Neural progenitor cell (in vitro differentiated cells): ENCODE measurements around the gene C3orf52. TPM values are rescaled to one million over a fixed set of nuclear protein-coding genes. Genes with fewer than 3 reads are reported as not detected.
A peak's percentile ranks its signal among the peaks of the same experiment; 100 is the strongest.

ENCODE experiments used
- DNase-seq: peaks from one replicate; pipeline ENCODE4 v3.0.0-alpha.2; 2016; ENCODE audit warnings: low spot score
- H2AFZ ChIP-seq: fragments of 200-600 bp; sonication (generic); replicated peaks from 2 replicates; pipeline ENCODE4 v1.6.1; 2016; ENCODE audit warnings: antibody characterized with exemption
- H3F3A ChIP-seq: fragments of 200-600 bp; sonication (generic); 2 replicates; pipeline ENCODE4 v1.6.1; 2016; ENCODE audit warnings: antibody characterized with exemption, low read depth
- H3K27ac ChIP-seq: fragments of 200-600 bp; sonication (generic); 2 replicates; pipeline ENCODE4 v1.5.1; 2016; ENCODE audit warnings: mild to moderate bottlenecking
- H3K27me3 ChIP-seq: fragments of 200-600 bp; sonication (generic); 2 replicates; pipeline ENCODE4 v1.6.1; 2016; ENCODE audit warnings: mild to moderate bottlenecking, moderate library complexity
- H3K36me3 ChIP-seq: fragments of 200-600 bp; sonication (generic); 2 replicates; pipeline ENCODE4 v1.5.1; 2016
- H3K4me1 ChIP-seq: fragments of 200-600 bp; sonication (generic); 2 replicates; pipeline ENCODE4 v1.6.1; 2016; ENCODE audit warnings: mixed run types
- H3K4me2 ChIP-seq: fragments of 200-600 bp; sonication (generic); 2 replicates; pipeline ENCODE4 v1.6.1; 2016
- H3K4me3 ChIP-seq: fragments of 200-600 bp; sonication (generic); 2 replicates; pipeline ENCODE4 v1.5.1; 2016
- H3K79me2 ChIP-seq: fragments of 200-600 bp; sonication (generic); 2 replicates; pipeline ENCODE4 v1.6.1; 2016; ENCODE audit warnings: low read depth
- H3K9ac ChIP-seq: fragments of 200-600 bp; sonication (generic); 2 replicates; pipeline ENCODE4 v1.6.1; 2016
- H3K9me3 ChIP-seq: fragments of 200-600 bp; sonication (generic); 2 replicates; pipeline ENCODE4 v1.5.1; 2016; ENCODE audit warnings: low read depth
- H4K20me1 ChIP-seq: fragments of 200-600 bp; sonication (generic); 2 replicates; pipeline ENCODE4 v1.6.1; 2016; ENCODE audit warnings: low read depth
- H3K27ac Mint-ChIP-seq: 3 replicates; pipeline ENCODE4 v1.8.0; 2021; ENCODE audit warnings: mixed read lengths
- H3K27me3 Mint-ChIP-seq: 2 replicates; pipeline ENCODE4 v1.8.0; 2022; ENCODE audit warnings: low read depth, mild to moderate bottlenecking, inconsistent platforms, moderate library complexity, mixed read lengths; ENCODE audit not compliant: insufficient read depth
- H3K36me3 Mint-ChIP-seq: 3 replicates; pipeline ENCODE4 v1.8.0; 2021; ENCODE audit warnings: mixed read lengths
- H3K4me1 Mint-ChIP-seq: 3 replicates; pipeline ENCODE4 v1.8.0; 2021; ENCODE audit warnings: mixed read lengths
- H3K4me3 Mint-ChIP-seq: 3 replicates; pipeline ENCODE4 v1.8.0; 2021; ENCODE audit warnings: mild to moderate bottlenecking, moderate library complexity, mixed read lengths
- H3K9me3 Mint-ChIP-seq: 3 replicates; pipeline ENCODE4 v1.8.0; 2020; ENCODE audit warnings: mixed read lengths
- EZH2 ChIP-seq: fragments of 200-600 bp; sonication (generic); IDR thresholded peaks from 2 replicates; pipeline ENCODE4 v1.6.1; 2017; ENCODE audit warnings: antibody characterized with exemption, mild to moderate bottlenecking, moderate library complexity
- EZH2phosphoT487 ChIP-seq: fragments of 200-600 bp; sonication (generic); IDR thresholded peaks from 2 replicates; pipeline ENCODE4 v1.6.1; 2017; ENCODE audit warnings: antibody characterized with exemption
- microRNA counts: library from miRNA; unstranded; fragments of <30 nt; microRNA quantifications from one replicate; lab custom pipeline; 2016
- microRNA-seq: library from miRNA; unstranded; fragments of <30 nt; microRNA quantifications from one replicate; pipeline ENCODE4, GENCODE V29; 2016
- small RNA-seq: library from RNA; depleted of rRNA; stranded (forward); fragments of <200 nt; gene quantifications from one replicate; pipeline ENCODE3, GENCODE V24; 2015
- total RNA-seq: library from RNA; depleted of rRNA; stranded (reverse); fragments of >200 nt; gene quantifications from 2 replicates; pipeline ENCODE4 v1.2.3, GENCODE V29; 2015; ENCODE audit warnings: low replicate concordance
- TF ChIP-seq, protein P1 (sequence below): fragments of 200-600 bp; sonication (generic); IDR thresholded peaks from 2 replicates; pipeline ENCODE4 v1.5.1; 2017; ENCODE audit warnings: antibody characterized with exemption, mild to moderate bottlenecking

C3orf52 gene
- total RNA-seq, 1 donor from 2014 or later, result 4.9 TPM

DNA sequence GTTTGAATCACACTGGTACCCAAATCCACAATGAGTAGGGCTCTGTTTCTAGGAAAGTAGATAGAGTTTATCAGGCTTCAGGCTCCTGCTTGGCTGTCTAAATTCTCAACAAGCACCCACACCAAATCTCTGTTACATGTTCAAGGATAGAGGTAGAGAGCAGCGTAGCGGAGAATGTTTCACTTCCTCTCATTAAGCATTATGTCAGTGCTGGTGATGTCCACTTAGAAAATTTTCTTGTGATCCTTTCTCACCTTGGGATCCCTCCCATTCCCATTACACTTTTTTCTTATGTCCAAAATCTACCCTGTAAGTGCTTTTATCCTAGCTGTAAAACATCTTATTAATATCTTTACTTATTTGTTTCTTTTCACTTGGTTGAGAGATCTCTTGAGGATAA lies 81.6 kb downstream of the C3orf52 start:
- H3K9me3 Mint-ChIP-seq, result peaks cover 11% of the 10 kb centered on the region
- Histone ChIP-seq H3K27ac (no peak overlapping the region), H2AFZ (no peak overlapping the region), H3K9me3 (peaks cover 5% of the 10 kb centered on the region), H3K4me3 (no peak overlapping the region), H3K36me3 (no peaks in the 10 kb centered on the region), H3K4me1 (no peaks in the 10 kb centered on the region), H3K27me3 (no peaks in the 10 kb centered on the region), H3K79me2 (no peaks in the 10 kb centered on the region), H3F3A (no peaks in the 10 kb centered on the region), H4K20me1 (no peaks in the 10 kb centered on the region), H3K4me2 (no peak overlapping the region), H3K9ac (no peak overlapping the region)
- H3K36me3 Mint-ChIP-seq, result no peaks in the 10 kb centered on the region
- peaks cover 3% of the 10 kb centered on the region for H3K4me1 Mint-ChIP-seq
- DNase-seq, result no peak
- H3K27ac Mint-ChIP-seq, result no peak overlapping the region
- TF ChIP-seq EZH2phosphoT487 (no peak), EZH2 (no peak)
- TF ChIP-seq, protein P1, sequence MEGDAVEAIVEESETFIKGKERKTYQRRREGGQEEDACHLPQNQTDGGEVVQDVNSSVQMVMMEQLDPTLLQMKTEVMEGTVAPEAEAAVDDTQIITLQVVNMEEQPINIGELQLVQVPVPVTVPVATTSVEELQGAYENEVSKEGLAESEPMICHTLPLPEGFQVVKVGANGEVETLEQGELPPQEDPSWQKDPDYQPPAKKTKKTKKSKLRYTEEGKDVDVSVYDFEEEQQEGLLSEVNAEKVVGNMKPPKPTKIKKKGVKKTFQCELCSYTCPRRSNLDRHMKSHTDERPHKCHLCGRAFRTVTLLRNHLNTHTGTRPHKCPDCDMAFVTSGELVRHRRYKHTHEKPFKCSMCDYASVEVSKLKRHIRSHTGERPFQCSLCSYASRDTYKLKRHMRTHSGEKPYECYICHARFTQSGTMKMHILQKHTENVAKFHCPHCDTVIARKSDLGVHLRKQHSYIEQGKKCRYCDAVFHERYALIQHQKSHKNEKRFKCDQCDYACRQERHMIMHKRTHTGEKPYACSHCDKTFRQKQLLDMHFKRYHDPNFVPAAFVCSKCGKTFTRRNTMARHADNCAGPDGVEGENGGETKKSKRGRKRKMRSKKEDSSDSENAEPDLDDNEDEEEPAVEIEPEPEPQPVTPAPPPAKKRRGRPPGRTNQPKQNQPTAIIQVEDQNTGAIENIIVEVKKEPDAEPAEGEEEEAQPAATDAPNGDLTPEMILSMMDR, result no peak
- H3K27me3 Mint-ChIP-seq, result no peaks in the 10 kb centered on the region
- H3K4me3 Mint-ChIP-seq, result no peak overlapping the region

MicroRNAs within 50 kb of the gene (microRNA counts, 767-probe panel; counts per million panel counts)
- microRNA hsa-miR-567 (lab: Ali Mortazavi, UCI), result 460 counts per million, percentile 90 among the panel's probes with 10 or more counts

Small RNAs within 50 kb of the gene (microRNA-seq; reads per million reads assigned to microRNA genes)
- gene MIR567, result not detected

Small RNAs within 50 kb of the gene (small RNA-seq; reads per million reads assigned to genes)
- gene MIR567, result not detected

Other genes starting within 250 kb of the C3orf52 start
- gene PHLDB2, start 227.1 kb upstream of the C3orf52 start, total RNA-seq, result 12.8 and 15.9 TPM in 2 replicates
- gene ABHD10, start 107.4 kb upstream of the C3orf52 start, total RNA-seq, result 41.3 and 82.9 TPM in 2 replicates
- 46.6 and 51.2 TPM in 2 replicates for gene TAGLN3, start 87.5 kb upstream of the C3orf52 start, total RNA-seq
- gene TMPRSS7, start 51.7 kb upstream of the C3orf52 start, total RNA-seq, result not detected in 2 replicates
- not detected in 2 replicates for gene GCSAM, start 46.9 kb downstream of the C3orf52 start, total RNA-seq
- gene SLC9C1, start 207.8 kb downstream of the C3orf52 start, total RNA-seq, result 0.31 and 1.3 TPM in 2 replicates
- 41.5 and 48.4 TPM in 2 replicates for gene CD200, start 246.8 kb downstream of the C3orf52 start, total RNA-seq